Retinal pigment epithelial cell (primary cell): ENCODE results near the gene MACIR.

ENCODE experiments used
- DNase-seq: peaks from one replicate; pipeline ENCODE4 v3.0.0-alpha.2; 2010; ENCODE audit warnings: low read depth
- H3K4me3 ChIP-seq: 2 replicates; pipeline ENCODE4 v1.5.1; 2011; ENCODE audit warnings: mild to moderate bottlenecking, low read length, control low read depth, moderate library complexity
- CTCF ChIP-seq: conservative IDR thresholded peaks from 2 replicates; pipeline ENCODE4 v1.5.1; 2011; ENCODE audit warnings: low read depth, low read length, control low read depth, inconsistent platforms

The MACIR gene

GRCh38 chr5:103260951-103261350, 2.4 kb downstream of the MACIR start:
- no peak for DNase-seq
- H3K4me3 ChIP-seq: no peak overlapping the region
- TF ChIP-seq CTCF: no peak

- DNase-seq: no peak
- H3K4me3 ChIP-seq: no peak overlapping the region
- TF ChIP-seq CTCF: no peak
Observed at GRCh38 chr5:103262422-103262871, 3.9 kb downstream of the MACIR start.

- DNase-seq: no peak
- H3K4me3 ChIP-seq: no peak overlapping the region
- TF ChIP-seq CTCF: no peak
Observed at GRCh38 chr5:103263054-103263453, 4.5 kb downstream of the MACIR start.

GRCh38 chr5:103264508-103264907, 5.9 kb downstream of the MACIR start:
- DNase-seq: no peak
- no peak for TF ChIP-seq CTCF
- H3K4me3 ChIP-seq: no peak overlapping the region

GRCh38 chr5:103270581-103270980, 12.0 kb downstream of the MACIR start:
- no peak for TF ChIP-seq CTCF
- no peak for DNase-seq
- no peak overlapping the region for H3K4me3 ChIP-seq

- DNase-seq: no peak
- no peak for TF ChIP-seq CTCF
Observed at GRCh38 chr5:103271570-103272289, 13.2 kb downstream of the MACIR start.

GRCh38 chr5:103272377-103272776, 13.8 kb downstream of the MACIR start:
- DNase-seq: no peak
- TF ChIP-seq CTCF: no peak
- no peak overlapping the region for H3K4me3 ChIP-seq

More at GRCh38 chr5:103271570-103272289, 13.2 kb downstream of the MACIR start:
- H3K4me3 ChIP-seq: no peak overlapping the region
